Activated naive CD8-positive, alpha-beta T cell treated with anti-CD3 and anti-CD28 coated beads, Interleukin-2, amount 10 ng/mL, durations not matched to agents 7 days and 5 days (primary cell): Measurements from ENCODE around the gene OMA1. TPM values are rescaled to one million over a fixed set of nuclear protein-coding genes. Genes with fewer than 3 reads are reported as not detected.
A peak's percentile ranks its signal among the peaks of the same experiment; 100 is the strongest.

Experiments used
- ATAC-seq: fragments of 150-1000 bp; cut with Tn5 transposase; one replicate; pipeline ENCODE4 v1.10.0; 2021; ENCODE audit warnings: low read depth, moderate library complexity
- POLR2A ChIA-PET: fragments of 350-600 bp; sonication (Branson Sonifier 250); formaldehyde crosslinking; loops from one replicate; lab custom pipeline; 2021; ENCODE audit warnings: antibody characterized with exemption; lab: Charles Lee
- DNase-seq: peaks from one replicate; pipeline ENCODE4 v3.0.0; 2021
- H3K27ac Mint-ChIP-seq: one replicate; pipeline ENCODE4 v1.8.0; 2022; ENCODE audit warnings: mild to moderate bottlenecking, mixed read lengths
- H3K27me3 Mint-ChIP-seq: one replicate; pipeline ENCODE4 v1.8.0; 2022; ENCODE audit warnings: mild to moderate bottlenecking, moderate library complexity, mixed read lengths
- H3K36me3 Mint-ChIP-seq: one replicate; pipeline ENCODE4 v1.8.0; 2021; ENCODE audit warnings: mild to moderate bottlenecking, mixed read lengths
- H3K4me1 Mint-ChIP-seq: one replicate; pipeline ENCODE4 v1.8.0; 2021; ENCODE audit warnings: mixed read lengths
- H3K4me3 Mint-ChIP-seq: one replicate; pipeline ENCODE4 v1.8.0; 2022; ENCODE audit warnings: mild to moderate bottlenecking, moderate library complexity, mixed read lengths
- H3K9me3 Mint-ChIP-seq: one replicate; pipeline ENCODE4 v1.8.0; 2021; ENCODE audit warnings: mixed read lengths
- total RNA-seq, 2 experiments: library from RNA; stranded (reverse); gene quantifications; one replicate each; pipeline ENCODE4 v1.2.3, GENCODE V29; 2021

OMA1 gene
- total RNA-seq, 2 experiments from 2014 or later: 32.0 to 38.8 TPM

GRCh38 chr1:58581641-58582040, 35.1 kb upstream of the OMA1 start:
- DNase-seq (no peak), ATAC-seq (no peak)
- peaks cover 24% of the 10 kb centered on the region for H3K4me1 Mint-ChIP-seq
- no peak overlapping the region for H3K4me3 Mint-ChIP-seq
- H3K27me3 Mint-ChIP-seq: peaks cover 49% of the 10 kb centered on the region
- POLR2A ChIA-PET: no interaction called here
- no peaks in the 10 kb centered on the region for H3K9me3 Mint-ChIP-seq
- no peak overlapping the region for H3K27ac Mint-ChIP-seq
- H3K36me3 Mint-ChIP-seq: no peaks in the 10 kb centered on the region

- H3K4me1 Mint-ChIP-seq: peaks cover 29% of the 10 kb centered on the region
- H3K9me3 Mint-ChIP-seq: no peaks in the 10 kb centered on the region
- ATAC-seq (no peak), DNase-seq (no peak)
- H3K27me3 Mint-ChIP-seq: peaks cover 57% of the 10 kb centered on the region
- H3K27ac Mint-ChIP-seq: no peak overlapping the region
- POLR2A ChIA-PET: no interaction called here
- no peak overlapping the region for H3K4me3 Mint-ChIP-seq
- H3K36me3 Mint-ChIP-seq: peaks cover 2% of the 10 kb centered on the region
Observed at GRCh38 chr1:58580186-58580585, 33.7 kb upstream of the OMA1 start.

GRCh38 chr1:58577654-58578030, 31.1 kb upstream of the OMA1 start:
- DNase-seq (no peak), ATAC-seq (no peak)
- H3K36me3 Mint-ChIP-seq: peaks cover 2% of the 10 kb centered on the region
- H3K9me3 Mint-ChIP-seq: no peaks in the 10 kb centered on the region
- peak overlapping the region; percentile 70 for H3K4me3 Mint-ChIP-seq
- POLR2A ChIA-PET: no interaction called here
- peaks cover 23% of the 10 kb centered on the region for H3K4me1 Mint-ChIP-seq
- peaks cover 75% of the 10 kb centered on the region for H3K27me3 Mint-ChIP-seq
- no peak overlapping the region for H3K27ac Mint-ChIP-seq

GRCh38 chr1:58576727-58577653, 30.5 kb upstream of the OMA1 start, which contains the start of gene TACSTD2:
Gene TACSTD2, minus strand, starts transcription at chr1:58577252. Its CDS starts 96 bp downstream, at chr1:58577156.
- ATAC-seq (no peak), DNase-seq (peak; percentile 41)
- POLR2A ChIA-PET: no interaction called here
- H3K4me1 Mint-ChIP-seq: peaks cover 23% of the 10 kb centered on the region
- H3K4me3 Mint-ChIP-seq: peak within 1 kb of the TSS; percentile 75
- H3K36me3 Mint-ChIP-seq: peaks cover 2% of the 10 kb centered on the region
- H3K27me3 Mint-ChIP-seq: peaks cover 82% of the 10 kb centered on the region
- no peak within 1 kb of the TSS for H3K27ac Mint-ChIP-seq
- H3K9me3 Mint-ChIP-seq: no peaks in the 10 kb centered on the region

GRCh38 chr1:58576325-58576726, 29.8 kb upstream of the OMA1 start:
- DNase-seq (peak; percentile 43), ATAC-seq (no peak)
- POLR2A ChIA-PET: no interaction called here
- Mint-ChIP-seq H3K27me3 (peaks cover 84% of the 10 kb centered on the region), H3K4me3 (peak overlapping the region; percentile 75), H3K36me3 (peaks cover 2% of the 10 kb centered on the region), H3K27ac (no peak overlapping the region), H3K9me3 (no peaks in the 10 kb centered on the region), H3K4me1 (peaks cover 23% of the 10 kb centered on the region)

- peak overlapping the region; percentile 75 for H3K4me3 Mint-ChIP-seq
- ATAC-seq (no peak), DNase-seq (no peak)
- no peaks in the 10 kb centered on the region for H3K9me3 Mint-ChIP-seq
- peaks cover 82% of the 10 kb centered on the region for H3K27me3 Mint-ChIP-seq
- peaks cover 23% of the 10 kb centered on the region for H3K4me1 Mint-ChIP-seq
- POLR2A ChIA-PET: no interaction called here
- no peak overlapping the region for H3K27ac Mint-ChIP-seq
- peaks cover 2% of the 10 kb centered on the region for H3K36me3 Mint-ChIP-seq
Observed at GRCh38 chr1:58575551-58576324, 29.2 kb upstream of the OMA1 start.

- POLR2A ChIA-PET: no interaction called here
- H3K36me3 Mint-ChIP-seq: peaks cover 2% of the 10 kb centered on the region
- peaks cover 23% of the 10 kb centered on the region for H3K4me1 Mint-ChIP-seq
- H3K4me3 Mint-ChIP-seq: no peak overlapping the region
- no peak for ATAC-seq
- H3K9me3 Mint-ChIP-seq: no peaks in the 10 kb centered on the region
- DNase-seq: no peak
- H3K27ac Mint-ChIP-seq: no peak overlapping the region
- peaks cover 83% of the 10 kb centered on the region for H3K27me3 Mint-ChIP-seq
Observed at GRCh38 chr1:58574816-58575215, 28.3 kb upstream of the OMA1 start.

- no peak overlapping the region for H3K4me3 Mint-ChIP-seq
- ATAC-seq: peak; percentile 84
- no peak overlapping the region for H3K27ac Mint-ChIP-seq
- no peaks in the 10 kb centered on the region for H3K9me3 Mint-ChIP-seq
- peaks cover 23% of the 10 kb centered on the region for H3K4me1 Mint-ChIP-seq
- POLR2A ChIA-PET: no interaction called here
- DNase-seq: no peak
- H3K27me3 Mint-ChIP-seq: peaks cover 81% of the 10 kb centered on the region
- peaks cover 2% of the 10 kb centered on the region for H3K36me3 Mint-ChIP-seq
Observed at GRCh38 chr1:58573705-58574591, 27.4 kb upstream of the OMA1 start.

- no peak overlapping the region for H3K4me3 Mint-ChIP-seq
- H3K9me3 Mint-ChIP-seq: no peaks in the 10 kb centered on the region
- H3K36me3 Mint-ChIP-seq: peaks cover 2% of the 10 kb centered on the region
- POLR2A ChIA-PET: no interaction called here
- no peak overlapping the region for H3K27ac Mint-ChIP-seq
- DNase-seq (no peak), ATAC-seq (no peak)
- H3K27me3 Mint-ChIP-seq: peaks cover 76% of the 10 kb centered on the region
- peaks cover 23% of the 10 kb centered on the region for H3K4me1 Mint-ChIP-seq
Observed at GRCh38 chr1:58573138-58573537, 26.6 kb upstream of the OMA1 start.

- no peak overlapping the region for H3K27ac Mint-ChIP-seq
- POLR2A ChIA-PET: no interaction called here
- H3K27me3 Mint-ChIP-seq: peaks cover 73% of the 10 kb centered on the region
- no peak overlapping the region for H3K4me3 Mint-ChIP-seq
- no peak for DNase-seq
- H3K36me3 Mint-ChIP-seq: peaks cover 2% of the 10 kb centered on the region
- no peak for ATAC-seq
- peaks cover 21% of the 10 kb centered on the region for H3K4me1 Mint-ChIP-seq
- H3K9me3 Mint-ChIP-seq: no peaks in the 10 kb centered on the region
Observed at GRCh38 chr1:58572690-58573089, 26.2 kb upstream of the OMA1 start.

- H3K27ac Mint-ChIP-seq: no peak overlapping the region
- DNase-seq: no peak
- peaks cover 72% of the 10 kb centered on the region for H3K27me3 Mint-ChIP-seq
- H3K4me3 Mint-ChIP-seq: no peak overlapping the region
- peaks cover 2% of the 10 kb centered on the region for H3K36me3 Mint-ChIP-seq
- no peak for ATAC-seq
- POLR2A ChIA-PET: no interaction called here
- no peaks in the 10 kb centered on the region for H3K9me3 Mint-ChIP-seq
- H3K4me1 Mint-ChIP-seq: peaks cover 18% of the 10 kb centered on the region
Observed at GRCh38 chr1:58571616-58572015, 25.1 kb upstream of the OMA1 start.

GRCh38 chr1:58570817-58571216, 24.3 kb upstream of the OMA1 start:
- Mint-ChIP-seq H3K27ac (no peak overlapping the region), H3K36me3 (peaks cover 1% of the 10 kb centered on the region), H3K27me3 (peaks cover 65% of the 10 kb centered on the region), H3K9me3 (no peaks in the 10 kb centered on the region), H3K4me3 (no peak overlapping the region), H3K4me1 (peaks cover 13% of the 10 kb centered on the region)
- DNase-seq (no peak), ATAC-seq (no peak)
- POLR2A ChIA-PET: no interaction called here

GRCh38 chr1:58570094-58570493, 23.6 kb upstream of the OMA1 start:
- no peaks in the 10 kb centered on the region for H3K9me3 Mint-ChIP-seq
- H3K36me3 Mint-ChIP-seq: no peaks in the 10 kb centered on the region
- no peak overlapping the region for H3K27ac Mint-ChIP-seq
- peaks cover 58% of the 10 kb centered on the region for H3K27me3 Mint-ChIP-seq
- no peak for DNase-seq
- POLR2A ChIA-PET: no interaction called here
- H3K4me1 Mint-ChIP-seq: peaks cover 9% of the 10 kb centered on the region
- H3K4me3 Mint-ChIP-seq: no peak overlapping the region
- no peak for ATAC-seq
